HG02885 (cell line): ENCODE results near the gene MS4A18.
A peak's percentile ranks its signal among the peaks of the same experiment; 100 is the strongest.
"Not testable (repeated sequence)": the region's sequence is repeated elsewhere in the genome, so short reads cannot be mapped to it uniquely, and the experiment has no call there.

Experiments used
- ATAC-seq: cut with Tn5 transposase; IDR thresholded peaks from one replicate; pipeline ENCODE4 v1.9.1; 2021; ENCODE audit warnings: mild to moderate bottlenecking; ENCODE audit not compliant: unreplicated experiment, poor library complexity

The MS4A18 gene

DNA sequence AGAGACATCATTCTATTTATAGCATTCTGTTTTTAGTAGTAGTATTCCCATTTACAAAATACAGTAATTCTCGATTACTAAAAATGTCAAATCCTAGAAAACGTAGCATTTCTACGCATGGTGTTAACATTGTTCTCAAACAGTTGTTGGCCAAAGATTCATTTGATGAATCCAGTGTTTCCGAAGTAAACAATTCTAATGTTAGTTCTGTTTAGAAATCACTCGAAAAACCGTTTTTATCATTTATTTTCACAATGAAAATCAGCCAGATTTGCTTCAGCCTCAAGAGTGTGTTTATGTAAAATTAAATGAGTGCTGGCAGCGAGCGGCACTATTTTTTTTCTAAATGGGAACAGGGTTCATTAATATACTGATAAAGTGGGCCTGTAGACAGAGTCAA lies 7.1 kb downstream of the MS4A18 start:
- no peak for ATAC-seq

DNA sequence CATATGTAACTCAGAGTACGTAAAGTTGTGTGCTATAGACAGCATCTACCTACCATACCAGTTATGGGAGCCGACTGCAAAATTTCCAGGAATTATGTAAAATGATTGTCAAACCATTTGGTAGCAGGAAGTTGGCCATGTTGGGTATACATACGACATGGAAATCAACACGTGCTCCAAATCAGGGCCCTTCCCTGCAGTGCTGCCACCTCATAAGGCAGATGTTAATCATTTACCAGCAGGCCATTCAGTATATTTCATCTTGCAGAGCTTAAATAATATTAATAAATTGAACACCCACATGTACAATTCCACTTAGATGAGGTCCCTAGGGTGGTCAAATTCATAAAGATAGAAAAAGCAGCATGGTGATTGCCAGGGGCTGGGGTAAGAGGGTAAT lies 9.8 kb downstream of the MS4A18 start:
- no peak for ATAC-seq

DNA sequence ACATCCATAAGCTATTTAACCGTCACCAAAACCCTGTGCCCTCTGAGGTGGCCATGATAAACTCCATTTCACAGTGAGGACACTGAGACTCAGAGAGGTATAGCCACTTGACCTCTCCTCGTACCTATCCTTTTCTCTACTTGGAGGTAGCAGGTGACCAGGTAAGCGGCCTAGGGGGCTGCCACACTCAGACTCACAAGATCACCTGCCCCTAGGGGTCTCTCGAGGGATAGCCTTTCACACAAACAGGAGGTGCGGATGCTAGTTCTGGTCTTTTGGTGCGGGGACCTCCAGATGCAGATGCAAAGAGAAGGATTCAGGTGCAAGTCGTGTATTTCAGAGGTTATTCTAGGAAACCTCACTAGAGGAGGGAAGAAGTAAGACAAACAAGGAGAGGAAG lies 14.6 kb downstream of the MS4A18 start:
- ATAC-seq = no peak

DNA sequence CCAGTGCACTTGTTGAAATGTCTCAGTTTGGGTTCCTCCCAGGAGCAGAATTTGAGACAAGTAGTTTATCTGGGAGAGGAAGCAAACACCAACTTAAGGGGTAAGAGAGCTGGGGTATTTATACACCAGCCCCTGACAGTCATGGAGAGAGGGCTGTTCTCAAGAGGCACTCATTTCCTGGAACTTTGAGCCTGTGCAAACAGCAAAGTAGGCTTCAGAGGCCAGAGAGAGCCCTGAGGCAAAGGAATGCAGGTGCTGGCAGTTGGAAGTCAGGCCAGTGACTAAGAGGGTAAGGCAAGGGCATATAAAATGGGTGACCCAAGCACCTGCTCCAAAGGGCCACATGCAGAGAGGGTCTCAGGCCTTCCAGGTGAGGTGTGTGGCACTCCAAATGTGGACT lies 16.1 kb downstream of the MS4A18 start:
- ATAC-seq = no peak

DNA sequence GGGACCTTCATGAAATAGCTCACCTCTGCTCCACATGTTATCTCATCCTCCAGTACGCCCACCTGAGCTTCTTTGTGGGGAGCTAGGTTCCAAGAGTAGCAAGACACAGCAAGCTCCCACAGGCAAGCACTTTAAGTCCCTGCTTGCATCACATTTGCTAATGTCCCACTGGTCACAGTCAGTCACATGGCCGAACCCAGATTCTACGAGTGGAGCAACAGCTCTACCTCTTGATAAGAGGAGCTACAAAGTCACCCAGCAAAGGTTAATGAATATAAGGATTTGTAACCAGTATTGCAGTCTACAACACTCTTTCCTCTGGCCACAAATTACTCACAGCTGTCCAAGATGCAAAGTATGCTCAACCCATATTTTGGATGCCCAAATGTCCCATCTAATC lies 16.9 kb downstream of the MS4A18 start:
- ATAC-seq = no peak

DNA sequence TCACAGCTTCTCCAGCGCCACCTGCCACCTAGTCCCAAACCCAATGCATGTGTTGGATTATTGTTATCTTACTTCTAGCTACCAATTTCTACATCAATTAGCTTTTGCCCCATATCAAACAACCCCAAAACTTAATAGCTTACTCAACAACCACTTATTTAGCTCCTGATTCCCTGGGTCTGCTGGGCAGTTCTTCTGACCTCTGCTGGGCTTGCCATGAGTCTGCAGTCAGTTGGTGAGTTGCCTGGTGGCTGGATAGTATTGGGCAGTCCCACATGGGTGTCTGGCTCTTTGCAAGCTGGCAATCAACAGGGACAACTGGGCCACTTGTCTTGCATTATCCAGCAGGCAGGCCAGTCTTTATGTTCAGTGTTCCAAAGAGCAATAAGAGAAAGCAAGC lies 18.5 kb downstream of the MS4A18 start:
- ATAC-seq = no peak

DNA sequence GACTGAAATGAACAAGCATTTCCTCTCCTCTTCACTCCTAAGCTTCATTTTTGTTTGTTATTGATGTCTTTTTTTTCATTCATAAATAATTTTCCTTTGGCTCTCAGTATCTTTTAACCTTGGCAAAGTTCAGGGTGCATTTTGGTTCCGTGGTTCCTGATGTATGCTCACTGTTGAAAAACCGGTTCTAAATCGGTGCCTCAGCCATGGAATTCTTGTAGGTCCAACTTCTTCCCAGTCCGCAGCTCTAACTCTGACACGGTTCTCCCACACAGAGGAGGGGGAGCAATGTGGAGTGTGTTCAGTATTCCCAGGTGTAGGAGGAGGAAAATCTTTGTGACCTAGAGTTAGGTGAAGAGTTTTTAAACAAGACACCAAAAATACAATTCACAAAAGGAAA lies 19.6 kb downstream of the MS4A18 start:
- no peak for ATAC-seq

DNA sequence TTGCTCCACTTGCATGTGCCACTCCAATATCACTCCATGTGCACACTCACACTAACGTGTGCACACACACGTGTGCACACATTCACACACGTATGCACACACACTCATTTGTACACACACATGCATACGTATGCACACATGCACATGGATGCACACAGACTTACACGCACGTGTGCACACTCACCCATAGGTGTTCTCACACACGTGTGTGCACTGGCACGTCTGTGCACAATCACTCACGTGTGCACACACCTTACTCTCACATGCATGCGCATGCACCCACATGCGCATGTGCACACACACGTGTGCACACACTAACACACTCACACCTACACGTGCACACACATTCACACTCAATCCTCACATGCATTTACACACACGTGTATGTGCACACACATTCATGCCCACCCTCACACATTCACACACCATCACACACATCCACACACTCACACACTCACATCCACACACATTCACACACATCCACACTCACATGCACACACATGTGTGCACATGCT lies 22.9 kb downstream of the MS4A18 start:
- ATAC-seq = no peak

DNA sequence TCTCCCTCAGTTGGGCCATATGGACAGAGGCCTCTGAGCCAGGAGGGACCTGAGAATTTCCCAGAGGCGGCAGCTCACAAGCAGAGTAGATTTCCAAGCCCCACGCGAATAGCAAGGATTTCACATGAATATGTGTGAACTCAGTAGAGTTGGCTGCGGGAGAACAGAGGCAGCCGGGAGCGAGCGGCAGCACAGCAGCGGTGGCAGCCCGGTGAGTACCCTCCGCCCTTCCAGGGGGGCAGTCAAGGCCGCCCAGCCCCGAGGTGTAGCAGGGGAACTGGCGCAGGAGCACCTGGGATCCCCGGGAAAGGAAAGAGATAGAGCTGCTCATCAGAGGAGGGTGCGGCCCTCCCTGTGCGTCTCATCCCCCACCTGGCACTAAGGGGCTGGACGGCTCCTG lies 23.7 kb downstream of the MS4A18 start:
- ATAC-seq = no peak

DNA sequence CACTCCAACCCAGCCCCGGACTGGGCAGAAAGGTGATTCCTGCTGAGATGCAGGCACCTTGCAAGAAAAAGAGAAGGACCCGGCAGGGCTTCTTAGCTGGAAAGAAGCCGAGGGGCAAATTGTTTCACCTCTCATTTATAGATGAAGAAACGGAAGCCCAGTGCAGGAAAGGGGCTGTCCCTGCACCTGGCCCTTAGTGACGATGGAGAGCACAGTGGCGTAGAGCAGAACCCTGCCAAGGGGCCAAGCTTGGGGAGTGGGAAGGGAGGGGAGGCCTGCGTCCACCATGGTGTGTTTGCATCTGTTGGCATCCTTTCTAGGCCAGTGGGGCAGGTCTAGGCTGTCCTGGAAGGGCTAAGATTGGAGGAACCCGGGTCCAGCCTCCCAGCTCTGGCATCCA lies 24.3 kb downstream of the MS4A18 start:
- ATAC-seq = no peak

DNA sequence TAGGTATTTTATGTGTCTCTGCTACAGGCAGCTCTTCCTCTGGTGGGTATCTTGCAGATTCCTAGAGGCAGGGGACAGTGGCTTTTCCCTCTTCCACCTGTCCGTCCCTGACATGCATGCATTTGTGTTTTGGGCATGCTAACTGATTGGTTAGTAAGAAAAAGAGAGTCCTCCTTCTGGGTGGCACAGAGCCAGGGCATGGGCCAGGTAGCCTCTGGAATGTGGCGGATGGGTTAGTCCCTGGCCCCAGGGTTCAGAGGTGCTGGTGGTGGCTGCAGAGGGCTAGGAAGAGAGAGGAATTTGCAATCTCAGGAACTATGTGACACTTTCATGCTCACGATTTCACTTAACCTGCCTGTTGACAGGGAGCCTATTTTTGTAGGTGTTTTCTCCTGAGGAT lies 26.4 kb downstream of the MS4A18 start:
- no peak for ATAC-seq

DNA sequence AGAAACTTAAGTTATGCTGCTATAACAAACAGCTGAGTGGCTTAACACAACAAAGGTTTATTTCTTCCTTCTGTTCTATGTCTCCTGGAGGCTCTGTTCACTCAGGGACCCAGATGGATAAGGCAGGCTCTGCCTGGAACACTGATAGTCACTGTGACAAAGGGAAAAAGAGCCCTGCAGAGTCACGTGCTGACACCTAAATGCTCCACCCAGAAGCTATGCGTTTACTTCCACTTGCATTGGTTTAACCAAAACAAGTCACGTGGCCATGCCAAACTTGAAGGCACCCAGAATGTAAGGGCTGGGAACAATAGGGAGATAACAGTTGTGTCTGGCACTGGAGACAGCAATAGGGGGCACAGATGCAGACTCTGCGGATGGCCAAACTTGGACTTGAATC lies 28.8 kb downstream of the MS4A18 start:
- ATAC-seq = no peak

DNA sequence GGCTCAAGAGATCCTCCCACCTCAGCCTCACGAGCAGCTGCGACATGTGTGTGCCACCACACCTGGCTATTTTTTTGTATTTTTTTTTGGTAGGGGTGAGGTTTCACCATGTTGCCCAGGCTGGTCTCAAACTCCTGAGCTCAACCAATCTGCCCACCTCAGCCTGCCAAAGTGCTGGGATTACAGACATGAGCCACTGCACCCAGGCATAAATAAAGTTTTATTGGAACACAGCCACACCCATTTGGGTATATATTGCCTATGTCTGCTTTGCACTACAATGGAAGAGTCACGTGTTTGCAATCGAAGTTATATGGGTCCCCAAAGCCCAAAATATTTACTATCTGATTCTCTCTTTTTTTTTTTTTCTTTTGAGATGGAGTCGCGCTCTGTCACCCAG lies 30.4 kb downstream of the MS4A18 start:
- ATAC-seq = no peak

DNA sequence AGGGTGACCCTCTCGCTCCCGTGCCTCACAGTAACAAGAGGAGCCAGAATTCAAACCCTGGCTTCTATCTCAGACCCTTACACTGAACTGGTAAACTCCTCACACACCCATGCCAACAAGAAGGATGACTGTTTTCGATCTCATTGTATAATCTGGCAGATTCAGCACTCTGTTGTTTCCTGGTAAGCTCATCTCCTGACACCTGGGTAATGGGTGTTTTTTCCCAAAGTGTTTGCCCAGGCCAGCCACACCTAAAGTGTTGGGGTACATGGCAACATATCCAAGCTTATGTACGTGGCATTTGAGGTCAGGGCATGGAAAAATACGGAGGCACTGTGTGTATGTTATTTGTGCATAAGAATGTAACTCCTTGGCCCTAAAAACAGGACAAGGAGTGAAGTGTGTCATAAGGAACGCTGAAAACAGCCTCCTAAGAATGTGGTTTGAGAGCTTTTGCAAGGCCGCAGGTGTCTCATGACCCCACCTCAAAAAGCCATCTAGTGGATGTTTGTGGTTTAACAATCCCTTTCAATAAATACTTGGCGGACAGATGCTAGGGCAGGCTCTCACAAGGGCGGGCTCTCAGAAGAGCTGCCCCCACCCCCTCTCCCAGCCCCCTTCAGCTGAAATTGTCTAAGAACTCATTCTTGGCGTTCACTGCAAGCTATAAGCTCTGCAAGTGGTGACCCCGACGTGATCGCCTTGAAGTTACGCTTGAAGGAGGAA lies 31.9 kb downstream of the MS4A18 start, which contains the start of gene MS4A15:
MS4A15 (plus strand) TSS at position 561 of the 726 bp plus-strand sequence. CDS start 6,867 bp downstream, outside the sequence.
- no peak for ATAC-seq

DNA sequence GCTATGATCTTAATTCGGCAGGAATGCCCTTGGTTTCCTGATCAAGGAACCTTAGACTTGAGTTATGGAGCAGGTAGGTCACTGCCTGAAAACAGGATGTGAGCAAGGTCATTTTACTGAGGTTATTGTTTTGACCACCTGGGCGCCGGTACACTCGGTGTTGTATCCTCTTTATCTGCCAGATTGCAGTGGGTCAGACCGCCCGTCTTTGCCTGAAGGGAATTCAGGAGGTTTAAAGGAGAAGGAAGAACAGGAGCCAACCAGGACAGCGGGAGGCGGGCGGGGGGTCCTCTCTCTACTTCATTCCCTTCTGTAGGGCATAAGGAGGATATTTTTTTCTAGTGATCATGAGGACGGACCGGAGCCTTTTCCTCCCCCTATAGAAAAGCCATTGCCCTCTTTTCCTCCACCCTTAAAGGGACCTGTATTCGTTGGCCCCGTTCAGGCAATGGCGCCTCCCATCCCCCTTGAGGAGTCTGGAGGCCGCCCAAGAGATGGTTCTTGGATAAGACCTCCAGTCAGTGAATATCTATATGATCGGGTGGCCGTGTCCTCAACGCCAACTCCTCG lies 32.8 kb downstream of the MS4A18 start:
- ATAC-seq = no peak

DNA sequence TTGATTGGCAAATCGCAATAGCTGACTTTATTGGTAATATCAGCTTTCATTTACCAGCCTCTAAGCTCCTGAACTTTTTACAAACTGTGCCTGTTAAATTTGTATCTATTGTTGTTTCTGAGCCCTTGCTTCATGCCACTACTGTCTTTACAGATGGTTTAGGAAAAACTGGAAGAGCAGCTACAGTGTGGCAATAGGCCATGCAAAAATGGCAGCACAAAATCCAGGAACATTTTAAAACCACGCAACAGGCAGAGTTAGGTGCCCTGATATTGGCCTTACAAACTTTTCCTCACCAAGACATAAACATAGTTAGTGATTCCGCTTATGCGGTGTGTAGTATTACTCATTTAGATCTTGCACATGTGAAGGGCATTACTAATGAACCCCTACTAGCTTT lies 34.2 kb downstream of the MS4A18 start:
- ATAC-seq = not testable (repeated sequence)

DNA sequence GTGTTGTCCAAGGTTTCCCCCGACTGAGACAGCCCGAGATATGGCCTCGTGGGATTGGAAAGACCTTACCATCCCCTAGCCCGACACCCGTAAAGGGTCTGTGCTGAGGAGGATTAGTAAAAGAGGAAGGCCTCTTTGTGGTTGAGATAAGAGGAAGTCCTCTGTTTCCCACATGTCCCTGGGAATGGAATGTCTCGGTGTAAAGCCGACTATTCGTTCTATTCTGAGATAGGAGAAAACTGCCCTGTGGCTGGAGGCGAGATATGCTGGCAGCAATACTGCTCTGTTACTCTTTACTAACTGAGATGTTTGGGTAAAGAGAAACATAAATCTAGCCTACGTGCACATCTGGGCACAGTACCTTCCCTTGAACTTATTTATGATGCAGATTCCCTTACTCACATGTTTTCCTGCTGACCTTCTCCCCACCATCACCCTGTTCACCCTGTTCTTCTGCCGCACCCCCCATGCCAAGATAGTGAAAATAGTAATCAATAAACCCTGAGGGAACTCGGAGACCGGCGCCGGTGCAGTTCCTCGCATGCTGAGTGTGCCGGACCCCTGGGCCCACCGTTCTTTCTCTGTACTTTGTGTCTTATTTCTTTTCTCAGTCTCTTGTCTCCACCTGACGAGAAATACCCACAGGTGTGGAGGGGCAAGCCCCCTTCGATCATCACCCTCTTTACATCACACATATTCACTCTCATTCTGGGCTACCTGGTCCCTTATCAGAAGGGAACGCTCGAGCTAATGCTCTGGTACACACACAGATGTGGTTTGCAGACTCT lies 35.1 kb downstream of the MS4A18 start:
- ATAC-seq = not testable (repeated sequence)

DNA sequence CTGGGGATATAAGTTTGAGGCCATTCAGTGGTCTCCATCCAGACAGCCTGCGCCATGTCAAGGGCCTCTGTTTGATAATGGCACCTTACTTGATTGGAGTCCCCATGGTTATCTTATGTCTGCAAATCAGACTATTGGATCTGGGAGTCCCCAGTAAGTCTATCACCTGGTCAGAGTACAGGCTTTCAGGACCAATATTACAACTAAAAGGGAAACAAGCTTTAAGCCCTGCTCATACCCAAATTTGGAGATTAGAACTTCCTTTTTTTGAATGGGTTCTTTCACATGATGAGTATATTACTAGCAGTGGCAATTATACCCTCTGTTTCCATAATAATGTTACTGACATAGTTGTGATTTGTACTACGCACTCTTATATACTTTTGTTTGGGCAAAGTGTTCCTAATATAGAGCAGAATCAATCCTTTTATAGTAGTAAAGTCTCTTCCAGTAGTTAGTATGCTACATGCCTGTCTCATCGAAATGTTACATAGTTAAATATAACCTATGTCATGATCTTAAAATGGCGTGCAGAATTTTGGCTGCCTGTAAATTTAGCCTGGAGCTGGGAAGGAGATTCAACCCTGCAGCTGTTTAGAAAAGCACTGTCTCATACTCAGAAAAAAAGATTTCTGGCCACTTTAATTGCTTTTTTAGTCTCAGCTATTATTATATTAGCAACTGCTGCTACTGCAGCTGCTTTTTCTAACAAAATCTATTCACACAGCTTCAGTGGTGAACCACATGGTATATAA lies 37.1 kb downstream of the MS4A18 start:
- ATAC-seq = peak; percentile 22

DNA sequence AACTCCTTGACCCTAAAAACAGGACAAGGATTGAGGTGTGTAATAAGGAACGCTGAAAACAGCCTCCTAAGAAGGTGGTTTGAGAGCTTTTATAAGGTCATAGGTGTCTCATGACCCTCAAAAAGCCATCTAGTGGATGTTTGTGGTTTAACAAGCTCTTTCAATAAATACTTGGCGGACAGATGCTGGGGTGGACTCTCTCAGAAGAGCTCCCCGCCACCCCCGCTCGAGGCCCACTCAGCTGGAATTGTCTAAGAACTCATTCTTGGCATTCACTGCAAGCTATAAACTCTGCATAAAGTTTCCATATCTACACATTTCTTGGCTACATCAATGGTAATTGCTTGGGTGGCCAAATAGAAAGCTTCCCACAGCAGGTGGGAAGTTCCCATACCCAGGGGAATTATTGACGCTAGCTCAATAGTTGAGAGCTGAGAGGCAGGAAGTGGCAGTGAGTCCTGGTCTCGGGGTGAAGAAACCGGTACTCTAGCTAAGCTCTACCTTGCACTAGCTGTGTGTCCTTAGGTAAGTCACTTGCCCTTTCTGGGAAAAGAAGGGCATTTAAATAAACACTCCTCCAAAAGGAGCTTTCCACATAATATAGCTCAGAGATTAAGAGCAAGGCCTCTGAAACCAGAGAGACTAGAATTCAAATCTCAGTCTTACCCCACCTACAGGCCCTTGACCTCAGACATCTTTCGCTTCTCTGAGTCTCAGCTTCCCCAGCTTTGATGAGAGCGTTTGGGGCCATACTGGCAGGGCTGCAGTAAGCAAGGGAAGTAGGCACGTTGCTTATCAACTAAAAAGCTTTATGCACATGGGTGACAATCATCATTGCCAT lies 38.6 kb downstream of the MS4A18 start:
- ATAC-seq = peak; percentile 67
